ENCODE measurements around the gene IGLL5. TPM values are rescaled to one million over a fixed set of nuclear protein-coding genes. Genes with fewer than 3 reads are reported as not detected.

The IGLL5 gene
- polyA plus RNA-seq, 1 of the 3 experiments (the other 2 are of a cell fraction): not detected

GRCh38 chr22:22851969-22852368 is 35.6 kb upstream of the IGLL5 start:
- H4K20me1 ChIP-seq (ENCODE audit: insufficient read depth): no peaks in the 10 kb centered on the region
- H2AFZ ChIP-seq (ENCODE audit: low read depth): no peak overlapping the region
- no peaks in the 10 kb centered on the region for H3F3A ChIP-seq (replicated peaks; ENCODE audit: insufficient read depth)
- H3K27me3 ChIP-seq (ENCODE audit: insufficient read depth): no peaks in the 10 kb centered on the region; the same call in 1 of the 2 replicates
- no peaks in the 10 kb centered on the region for H3K9me3 ChIP-seq
- ChIA-PET POLR2A (no interaction called here), CTCF (interaction anchor here (1.0 to 15.0 kb wide), 5 partner anchors 25 to 105 kb away, joined by 3 to 344 read pairs (median 6); partner anchors contain the start of gene IGLL5)
- no peak overlapping the region for H3K9ac ChIP-seq
- H3K79me2 ChIP-seq (ENCODE audit: insufficient read depth): no peaks in the 10 kb centered on the region
- H3K9me2 ChIP-seq: no peaks in the 10 kb centered on the region
- TF ChIP-seq FOSL2 (IDR thresholded peaks at IDR 0.05; ENCODE audit: borderline replicate concordance, low read depth) (no peak), RFX5 (IDR thresholded peaks at IDR 0.05; ENCODE audit: low read length) (no peak), USF2 (IDR thresholded peaks at IDR 0.05; ENCODE audit: borderline replicate concordance, low read depth, low read length) (no peak), EZH2phosphoT487 (IDR thresholded peaks at IDR 0.05; ENCODE audit: borderline replicate concordance, low read depth) (no peak), MEF2A (IDR thresholded peaks at IDR 0.05; ENCODE audit: borderline replicate concordance, low read depth) (no peak), MXI1 (IDR thresholded peaks at IDR 0.05; ENCODE audit: low read depth, low read length) (no peak), EP300 (IDR thresholded peaks at IDR 0.05; ENCODE audit: borderline replicate concordance in 1 of 2, low read depth in 1 of 2, low read length in 1 of 2) (no peak), MAX (IDR thresholded peaks at IDR 0.05; ENCODE audit: low read depth) (no peak), SMC3 (IDR thresholded peaks at IDR 0.05; ENCODE audit: low read depth, low read length) (no peak), NFIC (IDR thresholded peaks at IDR 0.05; ENCODE audit: borderline replicate concordance) (no peak), ZBTB33 (IDR thresholded peaks at IDR 0.05; ENCODE audit: borderline replicate concordance, low read depth) (no peak)
- WGBS (ENCODE audit: low lambda C conversion rate): 63% methylated on average over 5 of the region's 5 CpGs
- H3K4me1 ChIP-seq (ENCODE audit: control insufficient read depth in 1 of 2, insufficient read depth in 2 of 2, low read depth in 1 of 2, low read length in 1 of 2): no peaks in the 10 kb centered on the region; a peak in 1 of 4 replicates
- H3K4me2 ChIP-seq: no peak overlapping the region
- H3K36me3 ChIP-seq (replicated peaks in 1 of 2; ENCODE audit: control insufficient read depth in 1 of 2, insufficient read depth in 2 of 2, low read length in 1 of 2): no peaks in the 10 kb centered on the region
- H3K4me3 ChIP-seq (ENCODE audit: low read depth in 2 of 2, low read length in 1 of 2): no peak overlapping the region
- DNase-seq: no peak
- H3K27ac ChIP-seq (ENCODE audit: low read depth in 2 of 2, low read length in 1 of 2): no peak overlapping the region

- Histone ChIP-seq H3K79me2 (ENCODE audit: insufficient read depth) (no peaks in the 10 kb centered on the region), H3F3A (replicated peaks; ENCODE audit: insufficient read depth) (no peaks in the 10 kb centered on the region), H3K9me2 (no peaks in the 10 kb centered on the region), H3K4me3 (ENCODE audit: low read depth in 2 of 2, low read length in 1 of 2) (no peak overlapping the region), H3K4me2 (no peak overlapping the region), H4K20me1 (ENCODE audit: insufficient read depth) (no peaks in the 10 kb centered on the region), H3K27ac (ENCODE audit: low read depth in 2 of 2, low read length in 1 of 2) (no peak overlapping the region), H3K9me3 (no peaks in the 10 kb centered on the region), H2AFZ (ENCODE audit: low read depth) (no peak overlapping the region), H3K9ac (no peak overlapping the region), H3K36me3 (replicated peaks in 1 of 2; ENCODE audit: control insufficient read depth in 1 of 2, insufficient read depth in 2 of 2, low read length in 1 of 2) (no peaks in the 10 kb centered on the region), H3K27me3 (ENCODE audit: insufficient read depth) (peaks cover under 1% of the 10 kb centered on the region; the same call in 1 of the 2 replicates), H3K4me1 (ENCODE audit: control insufficient read depth in 1 of 2, insufficient read depth in 2 of 2, low read depth in 1 of 2, low read length in 1 of 2) (no peaks in the 10 kb centered on the region; a peak in 1 of 4 replicates)
- ChIA-PET POLR2A (no interaction called here), CTCF (interaction anchor here (1.0 to 15.0 kb wide), 4 partner anchors 23 to 103 kb away, joined by 3 to 344 read pairs (median 130); partner anchors contain the start of gene IGLL5)
- no peak for TF ChIP-seq FOSL2 (IDR thresholded peaks at IDR 0.05; ENCODE audit: borderline replicate concordance, low read depth)
- TF ChIP-seq CHD2 (IDR thresholded peaks at IDR 0.05; ENCODE audit: low read length, partially characterized antibody): no peak
- no peak for TF ChIP-seq SIN3A (IDR thresholded peaks at IDR 0.05; ENCODE audit: borderline replicate concordance, low read depth, low read length)
- TF ChIP-seq ZBTB33 (IDR thresholded peaks at IDR 0.05; ENCODE audit: borderline replicate concordance, low read depth): no peak
- no peak for TF ChIP-seq SMC3 (IDR thresholded peaks at IDR 0.05; ENCODE audit: low read depth, low read length)
- no peak for TF ChIP-seq TCF12 (IDR thresholded peaks at IDR 0.05)
- no peak for TF ChIP-seq MXI1 (IDR thresholded peaks at IDR 0.05; ENCODE audit: low read depth, low read length)
- TF ChIP-seq NRF1 (IDR thresholded peaks at IDR 0.05; ENCODE audit: low read depth, low read length): no peak
- no peak for TF ChIP-seq MEF2A (IDR thresholded peaks at IDR 0.05; ENCODE audit: borderline replicate concordance, low read depth)
- TF ChIP-seq NFIC (IDR thresholded peaks at IDR 0.05; ENCODE audit: borderline replicate concordance): no peak
- no peak for TF ChIP-seq RFX5 (IDR thresholded peaks at IDR 0.05; ENCODE audit: low read length)
- TF ChIP-seq RAD21 (IDR thresholded peaks at IDR 0.05; ENCODE audit: low read length): no peak
- no peak for TF ChIP-seq ELF1 (IDR thresholded peaks at IDR 0.05)
- no peak for TF ChIP-seq GATA2 (CRISPR knock-in tag; IDR thresholded peaks at IDR 0.05)
- TF ChIP-seq TEAD4 (IDR thresholded peaks at IDR 0.05; ENCODE audit: borderline replicate concordance, insufficient read depth): no peak
- no peak for TF ChIP-seq CTCF (IDR thresholded peaks at IDR 0.05)
- DNase-seq: no peak
- 21% methylated on average over 2 of the region's 2 CpGs for WGBS (ENCODE audit: low lambda C conversion rate)
These were observed 33.9 kb upstream of the IGLL5 start for GRCh38 chr22:22853713-22854112.

All from SK-N-SH (cell line).